ENCODE data around the gene MYO15A.

Gene MYO15A, protein sequence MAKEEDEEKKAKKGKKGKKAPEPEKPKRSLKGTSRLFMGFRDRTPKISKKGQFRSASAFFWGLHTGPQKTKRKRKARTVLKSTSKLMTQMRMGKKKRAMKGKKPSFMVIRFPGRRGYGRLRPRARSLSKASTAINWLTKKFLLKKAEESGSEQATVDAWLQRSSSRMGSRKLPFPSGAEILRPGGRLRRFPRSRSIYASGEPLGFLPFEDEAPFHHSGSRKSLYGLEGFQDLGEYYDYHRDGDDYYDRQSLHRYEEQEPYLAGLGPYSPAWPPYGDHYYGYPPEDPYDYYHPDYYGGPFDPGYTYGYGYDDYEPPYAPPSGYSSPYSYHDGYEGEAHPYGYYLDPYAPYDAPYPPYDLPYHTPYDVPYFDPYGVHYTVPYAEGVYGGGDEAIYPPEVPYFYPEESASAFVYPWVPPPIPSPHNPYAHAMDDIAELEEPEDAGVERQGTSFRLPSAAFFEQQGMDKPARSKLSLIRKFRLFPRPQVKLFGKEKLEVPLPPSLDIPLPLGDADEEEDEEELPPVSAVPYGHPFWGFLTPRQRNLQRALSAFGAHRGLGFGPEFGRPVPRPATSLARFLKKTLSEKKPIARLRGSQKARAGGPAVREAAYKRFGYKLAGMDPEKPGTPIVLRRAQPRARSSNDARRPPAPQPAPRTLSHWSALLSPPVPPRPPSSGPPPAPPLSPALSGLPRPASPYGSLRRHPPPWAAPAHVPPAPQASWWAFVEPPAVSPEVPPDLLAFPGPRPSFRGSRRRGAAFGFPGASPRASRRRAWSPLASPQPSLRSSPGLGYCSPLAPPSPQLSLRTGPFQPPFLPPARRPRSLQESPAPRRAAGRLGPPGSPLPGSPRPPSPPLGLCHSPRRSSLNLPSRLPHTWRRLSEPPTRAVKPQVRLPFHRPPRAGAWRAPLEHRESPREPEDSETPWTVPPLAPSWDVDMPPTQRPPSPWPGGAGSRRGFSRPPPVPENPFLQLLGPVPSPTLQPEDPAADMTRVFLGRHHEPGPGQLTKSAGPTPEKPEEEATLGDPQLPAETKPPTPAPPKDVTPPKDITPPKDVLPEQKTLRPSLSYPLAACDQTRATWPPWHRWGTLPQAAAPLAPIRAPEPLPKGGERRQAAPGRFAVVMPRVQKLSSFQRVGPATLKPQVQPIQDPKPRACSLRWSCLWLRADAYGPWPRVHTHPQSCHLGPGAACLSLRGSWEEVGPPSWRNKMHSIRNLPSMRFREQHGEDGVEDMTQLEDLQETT (N-terminal part only)

DNA sequence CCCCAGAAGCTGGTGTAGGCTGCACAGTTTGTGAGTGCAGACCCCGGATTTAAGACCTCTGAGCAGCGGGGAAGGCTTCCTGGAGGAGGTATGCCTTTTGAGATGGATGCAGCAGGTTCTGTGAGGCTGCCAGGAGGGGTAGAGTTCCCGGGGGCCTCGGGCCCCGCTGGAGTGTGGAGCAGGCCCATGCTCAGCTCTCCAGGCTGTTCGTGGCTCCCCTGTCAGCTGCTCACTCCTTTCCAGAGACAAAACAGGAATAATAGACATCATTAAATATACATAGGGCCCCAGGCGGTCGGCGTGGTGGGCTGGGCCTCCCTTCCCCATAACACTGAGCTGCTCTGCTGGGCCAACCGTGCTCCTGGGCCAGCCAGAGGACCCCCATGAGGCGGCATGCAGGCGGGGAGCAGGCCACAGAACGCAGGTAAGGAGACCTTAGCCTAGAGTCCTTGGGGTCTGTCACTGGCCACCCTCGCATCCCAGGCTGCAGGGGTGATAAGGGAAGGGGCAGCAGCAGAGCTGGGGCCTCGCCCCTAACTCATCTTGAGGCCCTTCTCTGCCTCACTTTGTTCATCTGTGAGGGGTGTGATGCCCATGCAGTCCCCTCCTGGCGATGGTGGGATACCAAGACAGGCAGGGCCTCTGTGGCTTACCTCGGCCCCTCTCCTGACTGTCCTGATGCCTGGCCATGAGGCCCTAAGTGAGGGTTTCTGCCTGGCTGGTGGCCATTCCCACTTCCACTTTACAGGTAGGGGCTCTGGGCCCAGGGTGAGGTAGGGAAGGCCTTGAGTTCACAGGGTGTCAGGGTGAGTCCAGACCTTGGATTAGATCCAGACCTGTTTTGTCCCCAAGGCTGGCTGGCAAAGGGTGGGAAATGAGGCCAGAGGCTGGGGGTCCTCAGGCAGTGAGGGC, at the start of gene MYO15A:
Gene MYO15A (plus strand): TSS at position 356 of the 912 bp plus-strand sequence. CDS start 10,045 bp downstream, outside the sequence.
- no peaks in the 10 kb centered on the region for H3K4me1 ChIP-seq (ENCODE audit: control insufficient read depth, low read depth, low read length)
- no peaks in the 10 kb centered on the region for H3K27me3 ChIP-seq (ENCODE audit: control insufficient read depth, insufficient read depth, low read length)
- H3K27ac ChIP-seq (ENCODE audit: low read length): no peak within 1 kb of the TSS
- no peak within 1 kb of the TSS for H3K9ac ChIP-seq (ENCODE audit: low read length)
- H3K4me3 ChIP-seq (ENCODE audit: low read length): no peak within 1 kb of the TSS
- peaks cover 6% of the 10 kb centered on the region for H3K36me3 ChIP-seq (ENCODE audit: control insufficient read depth, low read depth, low read length)
- no peaks in the 10 kb centered on the region for H3K9me3 ChIP-seq (ENCODE audit: control insufficient read depth, low read depth, low read length)

DNA sequence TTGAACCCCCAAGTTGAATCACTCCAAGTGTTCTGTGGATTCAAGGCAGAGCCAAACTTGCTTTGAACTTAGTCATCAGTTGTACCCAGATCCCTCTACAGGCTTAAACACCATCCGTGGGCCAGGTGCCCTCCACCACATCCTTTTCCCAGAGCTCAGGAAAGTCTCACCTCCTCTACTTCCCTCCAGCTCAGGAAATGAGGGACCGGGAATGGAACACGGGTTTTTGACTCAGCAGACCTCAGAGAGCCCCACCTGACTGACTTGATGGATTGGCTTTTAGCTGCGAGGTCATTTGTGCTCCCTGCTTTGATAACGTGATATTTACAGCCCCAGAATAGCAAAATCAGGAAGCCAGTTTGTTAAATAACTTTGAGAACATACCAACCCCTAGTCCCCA, 49.3 kb upstream of the MYO15A start:
- Histone ChIP-seq H3K4me1 (ENCODE audit: control insufficient read depth, low read depth, low read length) (no peaks in the 10 kb centered on the region), H3K4me3 (ENCODE audit: low read length) (no peak overlapping the region), H3K36me3 (ENCODE audit: control insufficient read depth, low read depth, low read length) (peaks cover 23% of the 10 kb centered on the region), H3K9me3 (ENCODE audit: control insufficient read depth, low read depth, low read length) (no peaks in the 10 kb centered on the region), H3K9ac (ENCODE audit: low read length) (no peak overlapping the region), H3K27ac (ENCODE audit: low read length) (no peak overlapping the region), H3K27me3 (ENCODE audit: control insufficient read depth, insufficient read depth, low read length) (no peaks in the 10 kb centered on the region)

DNA sequence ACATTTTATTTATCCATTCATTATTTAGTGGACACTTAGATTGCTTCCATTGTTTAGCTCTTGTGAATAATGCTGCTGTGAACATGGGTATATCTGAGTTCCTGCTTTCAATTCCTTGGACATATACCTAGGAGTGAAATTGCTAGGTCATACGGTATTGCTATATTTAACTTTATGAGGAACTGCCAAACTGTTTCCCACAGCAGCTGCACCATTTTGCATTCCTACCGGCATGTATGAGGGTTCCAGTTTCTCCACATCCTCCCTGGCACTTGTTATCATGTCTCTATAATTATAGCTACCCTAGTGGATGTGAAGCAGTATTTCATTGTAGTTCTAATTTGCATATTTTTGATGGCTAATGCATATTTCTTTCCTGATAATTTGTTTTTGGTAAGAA, 44.5 kb upstream of the MYO15A start:
- no peaks in the 10 kb centered on the region for H3K9me3 ChIP-seq (ENCODE audit: control insufficient read depth, low read depth, low read length)
- no peak overlapping the region for H3K9ac ChIP-seq (ENCODE audit: low read length)
- no peaks in the 10 kb centered on the region for H3K4me1 ChIP-seq (ENCODE audit: control insufficient read depth, low read depth, low read length)
- H3K36me3 ChIP-seq (ENCODE audit: control insufficient read depth, low read depth, low read length): peaks cover 13% of the 10 kb centered on the region
- no peak overlapping the region for H3K4me3 ChIP-seq (ENCODE audit: low read length)
- no peak overlapping the region for H3K27ac ChIP-seq (ENCODE audit: low read length)
- H3K27me3 ChIP-seq (ENCODE audit: control insufficient read depth, insufficient read depth, low read length): no peaks in the 10 kb centered on the region

DNA sequence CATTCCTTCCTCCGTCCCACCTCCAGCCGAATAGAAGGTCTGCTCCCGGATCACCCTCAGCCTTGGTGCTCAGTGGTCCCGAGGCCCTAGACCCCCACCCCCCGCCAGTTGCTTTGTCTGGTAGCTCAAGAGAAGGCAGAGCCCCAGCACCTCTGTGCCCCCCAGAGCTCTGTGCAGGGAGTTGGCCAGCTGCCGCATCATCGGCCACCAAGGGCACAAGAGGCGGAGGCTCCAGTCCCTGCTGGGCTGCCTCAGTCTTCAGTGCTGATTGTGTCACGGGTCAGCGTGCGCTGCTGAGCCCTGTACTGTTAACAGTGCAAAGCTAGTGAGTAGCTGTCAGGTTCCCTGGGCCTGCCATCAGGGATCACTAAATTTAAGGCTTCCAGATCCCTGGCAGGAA, 43.0 kb upstream of the MYO15A start:
- Histone ChIP-seq H3K4me3 (ENCODE audit: low read length) (no peak overlapping the region), H3K9ac (ENCODE audit: low read length) (no peak overlapping the region), H3K36me3 (ENCODE audit: control insufficient read depth, low read depth, low read length) (peaks cover 10% of the 10 kb centered on the region), H3K9me3 (ENCODE audit: control insufficient read depth, low read depth, low read length) (no peaks in the 10 kb centered on the region), H3K27ac (ENCODE audit: low read length) (no peak overlapping the region), H3K4me1 (ENCODE audit: control insufficient read depth, low read depth, low read length) (no peaks in the 10 kb centered on the region), H3K27me3 (ENCODE audit: control insufficient read depth, insufficient read depth, low read length) (no peaks in the 10 kb centered on the region)

DNA sequence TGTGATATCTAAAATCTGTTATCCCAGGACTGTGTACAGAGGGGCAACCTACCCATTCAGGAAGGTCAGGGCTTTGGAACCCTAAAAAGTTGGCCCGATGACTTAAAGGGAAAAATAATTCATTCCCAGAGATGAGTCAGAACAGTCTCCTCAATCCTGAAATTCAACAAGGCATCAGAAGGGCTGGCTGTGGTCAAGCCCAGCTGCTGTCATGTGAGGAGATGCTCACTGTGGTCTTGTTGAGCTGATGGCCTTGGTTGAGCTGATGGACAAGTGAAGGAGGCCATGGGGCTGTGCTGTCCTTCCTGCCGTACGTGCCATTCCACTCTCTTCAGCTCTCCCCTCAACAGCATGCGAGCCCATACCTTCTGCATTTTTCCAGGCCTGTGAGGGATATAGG, 41.7 kb upstream of the MYO15A start:
- Histone ChIP-seq H3K27ac (ENCODE audit: low read length) (no peak overlapping the region), H3K36me3 (ENCODE audit: control insufficient read depth, low read depth, low read length) (peaks cover 6% of the 10 kb centered on the region), H3K9me3 (ENCODE audit: control insufficient read depth, low read depth, low read length) (no peaks in the 10 kb centered on the region), H3K4me1 (ENCODE audit: control insufficient read depth, low read depth, low read length) (no peaks in the 10 kb centered on the region), H3K4me3 (ENCODE audit: low read length) (no peak overlapping the region), H3K27me3 (ENCODE audit: control insufficient read depth, insufficient read depth, low read length) (no peaks in the 10 kb centered on the region), H3K9ac (ENCODE audit: low read length) (no peak overlapping the region)

DNA sequence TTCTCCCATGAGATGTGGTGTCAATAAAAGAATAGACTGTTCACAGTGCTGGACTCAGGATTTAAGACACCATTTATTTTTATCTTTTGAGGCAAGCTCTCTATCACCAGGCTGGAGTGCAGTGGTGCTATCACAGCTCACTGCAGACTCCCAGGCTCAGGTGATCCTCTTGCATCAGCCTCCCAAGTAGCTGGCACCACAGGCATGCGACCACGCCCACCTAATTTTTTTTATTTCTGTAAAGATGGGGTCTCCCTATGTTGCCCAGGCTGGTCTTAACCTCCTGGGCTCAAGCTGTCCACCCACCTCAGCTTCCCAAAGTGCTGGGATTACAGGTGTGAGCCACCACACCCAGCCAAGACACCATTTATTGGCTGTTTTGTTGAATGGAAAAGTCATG, 39.5 kb upstream of the MYO15A start:
- Histone ChIP-seq H3K9ac (ENCODE audit: low read length) (no peak overlapping the region), H3K4me1 (ENCODE audit: control insufficient read depth, low read depth, low read length) (no peaks in the 10 kb centered on the region), H3K4me3 (ENCODE audit: low read length) (no peak overlapping the region), H3K27me3 (ENCODE audit: control insufficient read depth, insufficient read depth, low read length) (no peaks in the 10 kb centered on the region), H3K36me3 (ENCODE audit: control insufficient read depth, low read depth, low read length) (peaks cover 4% of the 10 kb centered on the region), H3K9me3 (ENCODE audit: control insufficient read depth, low read depth, low read length) (no peaks in the 10 kb centered on the region), H3K27ac (ENCODE audit: low read length) (no peak overlapping the region)

DNA sequence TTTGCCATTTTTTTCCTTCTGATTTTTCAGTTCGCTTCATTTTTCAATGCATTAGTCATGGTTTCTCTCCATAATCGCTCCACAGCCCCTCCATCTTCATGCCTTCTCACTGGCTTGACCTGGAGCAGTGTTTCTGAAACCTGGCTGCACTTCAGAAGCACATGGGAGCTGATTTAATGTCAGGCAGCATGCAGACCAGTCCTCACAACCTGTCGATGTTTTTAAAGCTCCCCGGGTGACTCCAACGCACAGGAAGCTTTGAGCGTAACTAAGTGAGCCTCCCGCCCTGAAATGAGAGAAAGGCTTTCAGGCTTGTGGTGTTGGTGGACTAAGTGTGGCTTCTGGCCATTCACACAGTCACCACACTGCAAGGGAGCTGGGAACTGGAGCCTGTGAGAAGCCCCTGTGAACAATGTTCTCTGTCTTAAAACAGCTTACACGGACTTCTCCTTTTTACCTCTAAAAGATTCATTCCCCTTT, 37.7 kb upstream of the MYO15A start:
- no peak overlapping the region for H3K27ac ChIP-seq (ENCODE audit: low read length)
- H3K36me3 ChIP-seq (ENCODE audit: control insufficient read depth, low read depth, low read length): no peaks in the 10 kb centered on the region
- no peaks in the 10 kb centered on the region for H3K4me1 ChIP-seq (ENCODE audit: control insufficient read depth, low read depth, low read length)
- H3K4me3 ChIP-seq (ENCODE audit: low read length): no peak overlapping the region
- no peaks in the 10 kb centered on the region for H3K9me3 ChIP-seq (ENCODE audit: control insufficient read depth, low read depth, low read length)
- no peak overlapping the region for H3K9ac ChIP-seq (ENCODE audit: low read length)
- no peaks in the 10 kb centered on the region for H3K27me3 ChIP-seq (ENCODE audit: control insufficient read depth, insufficient read depth, low read length)

DNA sequence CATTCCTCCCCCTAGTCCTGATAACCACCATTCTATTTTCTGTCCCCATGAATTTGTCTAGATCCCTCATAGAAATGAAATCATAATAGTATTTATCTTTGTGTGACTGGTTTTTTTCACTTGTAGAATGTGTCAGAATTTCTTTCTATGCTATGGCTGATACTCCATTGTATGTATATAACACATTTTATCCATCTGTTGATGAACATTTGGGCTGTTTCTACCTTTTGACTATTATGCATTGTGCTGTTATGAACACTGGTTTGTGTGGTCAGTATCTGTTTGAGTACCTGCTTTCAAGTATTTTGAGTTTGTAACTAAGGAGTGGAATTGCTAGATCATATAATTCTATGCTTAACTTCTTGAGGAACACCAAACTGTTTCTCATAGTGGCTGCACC, 36.8 kb upstream of the MYO15A start:
- H3K27me3 ChIP-seq (ENCODE audit: control insufficient read depth, insufficient read depth, low read length): no peaks in the 10 kb centered on the region
- no peaks in the 10 kb centered on the region for H3K9me3 ChIP-seq (ENCODE audit: control insufficient read depth, low read depth, low read length)
- no peak overlapping the region for H3K27ac ChIP-seq (ENCODE audit: low read length)
- no peak overlapping the region for H3K4me3 ChIP-seq (ENCODE audit: low read length)
- no peak overlapping the region for H3K9ac ChIP-seq (ENCODE audit: low read length)
- no peaks in the 10 kb centered on the region for H3K4me1 ChIP-seq (ENCODE audit: control insufficient read depth, low read depth, low read length)
- no peaks in the 10 kb centered on the region for H3K36me3 ChIP-seq (ENCODE audit: control insufficient read depth, low read depth, low read length)

DNA sequence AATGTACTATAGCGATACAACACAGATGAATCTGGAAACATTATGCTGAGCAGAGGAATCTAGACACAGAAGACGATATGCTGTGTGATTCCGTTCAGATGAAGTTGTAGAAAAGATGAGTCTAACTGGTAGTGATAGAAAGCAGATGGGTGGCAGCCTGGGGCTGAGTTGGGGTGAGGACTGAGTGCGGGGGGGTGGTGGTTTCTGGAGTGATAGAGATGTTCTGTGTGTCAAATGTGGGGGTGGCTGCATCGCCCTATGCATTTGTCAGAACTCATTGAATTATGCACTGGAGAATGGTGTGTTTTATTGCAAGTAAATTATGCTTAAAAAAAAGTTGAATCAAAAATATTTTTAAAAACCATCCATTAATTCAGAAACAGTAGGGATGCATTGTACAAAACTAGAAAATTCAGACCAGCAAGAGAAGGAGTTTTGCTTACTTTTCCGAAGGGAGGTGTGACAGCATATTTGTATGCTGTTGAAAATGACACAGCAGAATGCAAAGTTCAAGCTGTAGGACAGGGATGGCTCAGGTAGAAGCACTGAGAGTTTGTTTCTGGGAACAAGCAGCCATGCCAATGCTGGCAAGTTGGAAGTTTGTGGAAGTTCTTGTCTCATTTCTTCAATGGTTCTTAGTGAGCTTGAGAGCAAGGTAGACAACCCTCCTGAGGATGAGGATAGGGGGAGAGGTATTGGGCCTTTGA, 33.8 kb upstream of the MYO15A start:
- no peak overlapping the region for H3K27ac ChIP-seq (ENCODE audit: low read length)
- no peaks in the 10 kb centered on the region for H3K9me3 ChIP-seq (ENCODE audit: control insufficient read depth, low read depth, low read length)
- no peak overlapping the region for H3K9ac ChIP-seq (ENCODE audit: low read length)
- no peak overlapping the region for H3K4me3 ChIP-seq (ENCODE audit: low read length)
- no peaks in the 10 kb centered on the region for H3K27me3 ChIP-seq (ENCODE audit: control insufficient read depth, insufficient read depth, low read length)
- no peaks in the 10 kb centered on the region for H3K36me3 ChIP-seq (ENCODE audit: control insufficient read depth, low read depth, low read length)
- no peaks in the 10 kb centered on the region for H3K4me1 ChIP-seq (ENCODE audit: control insufficient read depth, low read depth, low read length)

DNA sequence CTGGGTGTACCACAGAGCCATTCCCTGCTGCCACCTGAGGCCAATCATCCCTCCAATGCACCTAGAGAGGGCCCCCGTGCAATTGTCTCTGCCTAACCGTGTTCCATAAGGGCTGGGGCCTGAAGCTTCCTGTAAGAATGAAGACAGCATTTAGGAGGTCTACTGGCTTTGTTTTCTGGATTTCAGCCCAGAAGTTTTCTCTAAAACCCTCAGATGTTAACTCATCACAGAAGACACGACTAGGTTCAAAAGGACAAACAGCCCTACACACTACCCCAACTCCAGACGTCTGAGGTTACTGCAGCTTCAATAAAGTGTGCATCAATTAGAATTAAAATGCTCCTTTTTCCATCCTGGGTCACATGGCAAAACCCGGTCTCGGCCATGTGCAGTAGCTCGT, 31.6 kb upstream of the MYO15A start:
- H3K9me3 ChIP-seq (ENCODE audit: control insufficient read depth, low read depth, low read length): no peaks in the 10 kb centered on the region
- H3K4me1 ChIP-seq (ENCODE audit: control insufficient read depth, low read depth, low read length): no peaks in the 10 kb centered on the region
- H3K36me3 ChIP-seq (ENCODE audit: control insufficient read depth, low read depth, low read length): no peaks in the 10 kb centered on the region
- no peaks in the 10 kb centered on the region for H3K27me3 ChIP-seq (ENCODE audit: control insufficient read depth, insufficient read depth, low read length)
- H3K9ac ChIP-seq (ENCODE audit: low read length): no peak overlapping the region
- no peak overlapping the region for H3K4me3 ChIP-seq (ENCODE audit: low read length)
- H3K27ac ChIP-seq (ENCODE audit: low read length): no peak overlapping the region

Measured in iPS-18a (cell line).